Measurements from ENCODE around the gene SLC22A2.

Gene SLC22A2

DNA sequence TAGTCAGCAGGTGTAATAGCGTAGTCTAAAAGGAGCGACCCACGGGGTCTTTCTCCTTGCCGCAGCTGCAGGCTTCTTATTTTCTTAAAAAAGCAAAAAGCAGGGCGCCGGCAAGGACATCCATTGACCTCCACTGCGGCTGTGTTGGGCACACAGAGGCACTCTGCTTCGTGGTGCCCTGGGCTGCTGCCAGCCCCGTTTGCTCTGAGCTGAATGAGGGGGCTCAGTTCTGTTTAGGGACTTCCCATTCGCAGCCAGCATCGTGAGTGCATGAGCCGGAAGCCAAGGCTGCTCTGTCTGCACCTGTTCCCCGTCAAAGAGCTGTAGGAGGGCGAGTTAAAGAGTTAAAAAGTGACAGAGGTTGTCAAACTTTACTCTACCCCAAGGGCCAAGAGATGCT lies 1.7 kb upstream of the SLC22A2 start:
- no peak for TF ChIP-seq ZFX (IDR thresholded peaks at IDR 0.05; ENCODE audit: borderline replicate concordance)
- TF ChIP-seq, protein P1, sequence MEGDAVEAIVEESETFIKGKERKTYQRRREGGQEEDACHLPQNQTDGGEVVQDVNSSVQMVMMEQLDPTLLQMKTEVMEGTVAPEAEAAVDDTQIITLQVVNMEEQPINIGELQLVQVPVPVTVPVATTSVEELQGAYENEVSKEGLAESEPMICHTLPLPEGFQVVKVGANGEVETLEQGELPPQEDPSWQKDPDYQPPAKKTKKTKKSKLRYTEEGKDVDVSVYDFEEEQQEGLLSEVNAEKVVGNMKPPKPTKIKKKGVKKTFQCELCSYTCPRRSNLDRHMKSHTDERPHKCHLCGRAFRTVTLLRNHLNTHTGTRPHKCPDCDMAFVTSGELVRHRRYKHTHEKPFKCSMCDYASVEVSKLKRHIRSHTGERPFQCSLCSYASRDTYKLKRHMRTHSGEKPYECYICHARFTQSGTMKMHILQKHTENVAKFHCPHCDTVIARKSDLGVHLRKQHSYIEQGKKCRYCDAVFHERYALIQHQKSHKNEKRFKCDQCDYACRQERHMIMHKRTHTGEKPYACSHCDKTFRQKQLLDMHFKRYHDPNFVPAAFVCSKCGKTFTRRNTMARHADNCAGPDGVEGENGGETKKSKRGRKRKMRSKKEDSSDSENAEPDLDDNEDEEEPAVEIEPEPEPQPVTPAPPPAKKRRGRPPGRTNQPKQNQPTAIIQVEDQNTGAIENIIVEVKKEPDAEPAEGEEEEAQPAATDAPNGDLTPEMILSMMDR (IDR thresholded peaks at IDR 0.05), result no peak

GRCh38 chr6:160259598-160259997 lies 977 bp upstream of the SLC22A2 start:
- H3K27ac ChIP-seq, result no peak overlapping the region

More for the DNA sequence above, 1.7 kb upstream of the SLC22A2 start:
- no peak overlapping the region for H3K27ac ChIP-seq

GRCh38 chr6:160259143-160259425 lies 463 bp upstream of the SLC22A2 start:
- no peak for TF ChIP-seq ZFX (IDR thresholded peaks at IDR 0.05; ENCODE audit: borderline replicate concordance)
- TF ChIP-seq, protein P1 (IDR thresholded peaks at IDR 0.05), result no peak
- H3K27ac ChIP-seq, result no peak overlapping the region

More at GRCh38 chr6:160259598-160259997, 977 bp upstream of the SLC22A2 start:
- no peak for TF ChIP-seq ZFX (IDR thresholded peaks at IDR 0.05; ENCODE audit: borderline replicate concordance)
- TF ChIP-seq, protein P1 (IDR thresholded peaks at IDR 0.05), result no peak

GRCh38 chr6:160256445-160256844 lies 2.2 kb downstream of the SLC22A2 start:
- no peak for TF ChIP-seq ZFX (IDR thresholded peaks at IDR 0.05; ENCODE audit: borderline replicate concordance)
- no peak overlapping the region for H3K27ac ChIP-seq

DNA sequence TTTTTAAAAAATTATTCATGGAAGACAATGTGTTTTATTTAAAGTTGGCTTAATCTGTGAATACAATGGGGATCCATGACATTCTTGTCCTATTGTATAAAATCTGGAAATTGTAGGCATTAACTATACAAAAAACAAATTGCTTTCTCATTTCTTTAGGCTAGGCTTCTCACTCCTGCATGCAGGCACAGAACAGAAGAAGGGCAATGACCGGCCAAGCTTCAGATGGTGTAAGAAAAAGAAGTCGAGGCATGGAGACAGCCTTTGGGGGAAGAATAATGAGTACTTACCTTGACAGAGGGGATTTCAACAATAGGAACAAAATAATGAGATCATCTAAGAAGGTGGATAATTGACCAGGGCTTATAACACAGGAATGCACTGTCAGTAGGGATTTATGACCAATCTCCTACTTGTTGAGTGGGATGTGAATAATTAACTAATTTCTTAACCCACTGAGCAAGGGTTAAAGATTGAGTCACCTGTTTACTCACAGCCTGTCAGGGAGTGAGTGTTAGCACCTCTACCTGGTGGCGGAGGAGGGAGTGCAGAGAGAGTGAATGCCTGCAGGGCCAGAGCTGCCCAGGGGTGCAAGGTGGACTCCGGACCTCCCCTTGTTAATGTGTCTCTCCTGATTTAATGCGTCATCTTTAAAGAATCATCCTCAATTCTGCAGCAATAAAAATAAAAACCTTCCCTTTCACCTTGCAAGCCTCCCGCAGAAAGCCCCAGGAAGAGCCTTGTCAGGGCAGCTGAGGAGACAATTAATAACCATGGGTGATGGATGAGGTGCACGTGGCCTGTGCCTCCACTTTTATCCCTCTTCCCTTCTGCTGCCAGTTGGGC lies 3.9 kb downstream of the SLC22A2 start:
- H3K27ac ChIP-seq, result no peak overlapping the region

GRCh38 chr6:160253714-160254113 lies 4.9 kb downstream of the SLC22A2 start:
- no peak overlapping the region for H3K27ac ChIP-seq
- TF ChIP-seq, protein P1 (IDR thresholded peaks at IDR 0.05), result no peak
- TF ChIP-seq ZFX (IDR thresholded peaks at IDR 0.05; ENCODE audit: borderline replicate concordance), result no peak

More for the DNA sequence above, 3.9 kb downstream of the SLC22A2 start:
- TF ChIP-seq, protein P1 (IDR thresholded peaks at IDR 0.05), result no peak
- no peak for TF ChIP-seq ZFX (IDR thresholded peaks at IDR 0.05; ENCODE audit: borderline replicate concordance)

- H3K27ac ChIP-seq, result no peak overlapping the region
- no peak for TF ChIP-seq ZFX (IDR thresholded peaks at IDR 0.05; ENCODE audit: borderline replicate concordance)
- TF ChIP-seq, protein P1 (IDR thresholded peaks at IDR 0.05), result no peak
Observed at GRCh38 chr6:160253292-160253691, 5.3 kb downstream of the SLC22A2 start.
